Hematopoietic multipotent progenitor cell (in vitro differentiated cells): ENCODE measurements around the gene CTDSP2. TPM values are rescaled to one million over a fixed set of nuclear protein-coding genes. Genes with fewer than 3 reads are reported as not detected.

ENCODE experiments used
- small RNA-seq: library from RNA; depleted of rRNA; stranded (forward); fragments of <200 nt; gene quantifications from one replicate; pipeline ENCODE3, GENCODE V24; 2012
- total RNA-seq: library from RNA; depleted of rRNA; stranded (reverse); fragments of >200 nt; gene quantifications from one replicate; pipeline ENCODE4 v1.2.3, GENCODE V29; 2012

Gene CTDSP2
- total RNA-seq, 1 donor: 159 TPM

Small RNA genes lying within 50 kb of the gene (small RNA-seq; reads per million reads assigned to genes)
- gene MIR26A2: 72.8 reads per million, percentile 97 among the genes with 10 or more reads in this experiment
- gene RNU6-1083P: not detected

Other genes starting within 250 kb of the CTDSP2 start
- 32.9 TPM for gene DTX3, start 241.9 kb downstream of the CTDSP2 start, total RNA-seq
- gene ARHGEF25, start 235.3 kb downstream of the CTDSP2 start, total RNA-seq: 1.3 TPM
- 0.81 TPM for gene B4GALNT1, start 213.5 kb downstream of the CTDSP2 start, total RNA-seq
- gene OS9, start 152.6 kb downstream of the CTDSP2 start, total RNA-seq: 268 TPM
- 82.9 TPM for gene AGAP2, start 108.0 kb downstream of the CTDSP2 start, total RNA-seq
- 41.7 TPM for gene TSPAN31, start 101.7 kb downstream of the CTDSP2 start, total RNA-seq
- gene CDK4, start 94.4 kb downstream of the CTDSP2 start, total RNA-seq: 194 TPM
- gene MARCHF9, start 91.6 kb downstream of the CTDSP2 start, total RNA-seq: 12.4 TPM
- 3.2 TPM for gene CYP27B1, start 79.7 kb downstream of the CTDSP2 start, total RNA-seq
- 8.6 TPM for gene METTL1, start 74.6 kb downstream of the CTDSP2 start, total RNA-seq
- 8.9 TPM for gene EEF1AKMT3, start 74.1 kb downstream of the CTDSP2 start, total RNA-seq
- gene TSFM, start 63.9 kb downstream of the CTDSP2 start, total RNA-seq: 15.6 TPM
- gene AVIL, start 28.0 kb downstream of the CTDSP2 start, total RNA-seq: 1.1 TPM
- gene ATP23, start 94.8 kb upstream of the CTDSP2 start, total RNA-seq: 27.7 TPM